ENCODE data around the gene FKBP8. TPM values are rescaled to one million over a fixed set of nuclear protein-coding genes. Genes with fewer than 3 reads are reported as not detected.

Gene FKBP8
- total RNA-seq, 1 experiment from 2014 or later, result 184 TPM

- POLR2A ChIA-PET, result no interaction called here
- CTCF ChIA-PET, result interaction anchor here (0.6 kb wide), 1 partner anchor 391 kb away, joined by 4 read pairs; no protein-coding TSS in a partner anchor
- H3K36me3 Mint-ChIP-seq (ENCODE audit: insufficient read depth, unreplicated experiment), result peaks cover 76% of the 10 kb centered on the region
Measured at GRCh38 chr19:18568367-18568766, 25.0 kb upstream of the FKBP8 start.

GRCh38 chr19:18566953-18567352 is 23.6 kb upstream of the FKBP8 start:
- POLR2A ChIA-PET, result no interaction called here
- CTCF ChIA-PET, result no interaction called here
- Histone ChIP-seq H3K36me3 (ENCODE audit: control insufficient read depth, insufficient read depth, low read length) (peaks cover 2% of the 10 kb centered on the region), H3K4me3 (ENCODE audit: low read depth, low read length) (no peak overlapping the region), H3K4me1 (no peaks in the 10 kb centered on the region), H3K27me3 (replicated peaks; ENCODE audit: control insufficient read depth, insufficient read depth, low read length) (no peaks in the 10 kb centered on the region), H3K9me3 (no peaks in the 10 kb centered on the region)
- no TSS peak for BruUV-seq (replicated peaks)
- Mint-ChIP-seq H3K4me1 (ENCODE audit: low read depth, unreplicated experiment) (no peaks in the 10 kb centered on the region), H3K36me3 (ENCODE audit: insufficient read depth, unreplicated experiment) (peaks cover 63% of the 10 kb centered on the region), H3K4me3 (ENCODE audit: unreplicated experiment) (no peak overlapping the region), H3K27ac (ENCODE audit: unreplicated experiment) (no peak overlapping the region), H3K9me3 (ENCODE audit: unreplicated experiment) (no peaks in the 10 kb centered on the region), H3K27me3 (ENCODE audit: insufficient read depth, unreplicated experiment) (no peaks in the 10 kb centered on the region)
- DNase-seq, result no peak
- TF ChIP-seq CTCF (IDR thresholded peaks at IDR 0.05; ENCODE audit: insufficient read depth in 1 of 2, low read depth in 1 of 2, low read length in 1 of 2, severe bottlenecking in 1 of 2, unreplicated experiment in 1 of 2), result no peak
- intact Hi-C loops (cut with micrococcal nuclease; ENCODE audit: unreplicated experiment), result no loop called here

More at GRCh38 chr19:18568367-18568766, 25.0 kb upstream of the FKBP8 start:
- H3K27me3 Mint-ChIP-seq (ENCODE audit: insufficient read depth, unreplicated experiment), result no peaks in the 10 kb centered on the region
- no peak overlapping the region for H3K27ac Mint-ChIP-seq (ENCODE audit: unreplicated experiment)
- H3K27me3 ChIP-seq (replicated peaks; ENCODE audit: control insufficient read depth, insufficient read depth, low read length), result no peaks in the 10 kb centered on the region
- BruUV-seq (replicated peaks), result no TSS peak
- H3K4me3 Mint-ChIP-seq (ENCODE audit: unreplicated experiment), result no peak overlapping the region
- no peak for TF ChIP-seq CTCF (IDR thresholded peaks at IDR 0.05; ENCODE audit: insufficient read depth in 1 of 2, low read depth in 1 of 2, low read length in 1 of 2, severe bottlenecking in 1 of 2, unreplicated experiment in 1 of 2)
- H3K9me3 ChIP-seq, result no peaks in the 10 kb centered on the region
- no peaks in the 10 kb centered on the region for H3K9me3 Mint-ChIP-seq (ENCODE audit: unreplicated experiment)
- peaks cover 11% of the 10 kb centered on the region for H3K4me1 Mint-ChIP-seq (ENCODE audit: low read depth, unreplicated experiment)
- H3K4me1 ChIP-seq, result peaks cover 8% of the 10 kb centered on the region; the same call in 1 of the 2 replicates
- no peak for DNase-seq
- H3K4me3 ChIP-seq (ENCODE audit: low read depth, low read length), result no peak overlapping the region
- intact Hi-C loops (cut with micrococcal nuclease; ENCODE audit: unreplicated experiment), result no loop called here
- H3K36me3 ChIP-seq (ENCODE audit: control insufficient read depth, insufficient read depth, low read length), result peaks cover 2% of the 10 kb centered on the region

- no peak for DNase-seq
- ChIA-PET POLR2A (no interaction called here), CTCF (no interaction called here)
- BruUV-seq (replicated peaks), result no TSS peak
- Histone ChIP-seq H3K36me3 (ENCODE audit: control insufficient read depth, insufficient read depth, low read length) (peaks cover 2% of the 10 kb centered on the region; the same call in 1 of the 2 replicates), H3K4me1 (no peaks in the 10 kb centered on the region), H3K9me3 (no peaks in the 10 kb centered on the region), H3K4me3 (ENCODE audit: low read depth, low read length) (no peak overlapping the region), H3K27me3 (replicated peaks; ENCODE audit: control insufficient read depth, insufficient read depth, low read length) (no peaks in the 10 kb centered on the region)
- intact Hi-C loops (cut with micrococcal nuclease; ENCODE audit: unreplicated experiment), result no loop called here
- H3K9me3 Mint-ChIP-seq (ENCODE audit: unreplicated experiment), result no peaks in the 10 kb centered on the region
- peaks cover 37% of the 10 kb centered on the region for H3K36me3 Mint-ChIP-seq (ENCODE audit: insufficient read depth, unreplicated experiment)
- H3K4me1 Mint-ChIP-seq (ENCODE audit: low read depth, unreplicated experiment), result no peaks in the 10 kb centered on the region
- no peak overlapping the region for H3K27ac Mint-ChIP-seq (ENCODE audit: unreplicated experiment)
- TF ChIP-seq CTCF (IDR thresholded peaks at IDR 0.05; ENCODE audit: insufficient read depth in 1 of 2, low read depth in 1 of 2, low read length in 1 of 2, severe bottlenecking in 1 of 2, unreplicated experiment in 1 of 2), result no peak
- H3K4me3 Mint-ChIP-seq (ENCODE audit: unreplicated experiment), result no peak overlapping the region
- H3K27me3 Mint-ChIP-seq (ENCODE audit: insufficient read depth, unreplicated experiment), result no peaks in the 10 kb centered on the region
Measured at GRCh38 chr19:18562086-18562485, 18.7 kb upstream of the FKBP8 start.
